Hepatocyte (in vitro differentiated cells): ENCODE measurements around the gene ZNF550. TPM values are rescaled to one million over a fixed set of nuclear protein-coding genes. Genes with fewer than 3 reads are reported as not detected.
A peak's percentile ranks its signal among the peaks of the same experiment; 100 is the strongest.
"Not testable (repeated sequence)": the region's sequence is repeated elsewhere in the genome, so short reads cannot be mapped to it uniquely, and the experiment has no call there.

Experiments used
- DNase-seq: peaks from one replicate; pipeline ENCODE4 v3.0.0-alpha.2; 2016; ENCODE audit warnings: low spot score
- H2AFZ ChIP-seq: fragments of 200-600 bp; sonication (generic); 2 replicates; pipeline ENCODE4 v1.6.0; 2016; ENCODE audit warnings: antibody characterized with exemption, mild to moderate bottlenecking
- H3K27ac ChIP-seq: fragments of 200-600 bp; sonication (generic); 2 replicates; pipeline ENCODE4 v1.5.1; 2016; ENCODE audit warnings: mild to moderate bottlenecking
- H3K27me3 ChIP-seq: fragments of 200-600 bp; sonication (generic); 2 replicates; pipeline ENCODE4 v1.6.1; 2016
- H3K36me3 ChIP-seq: fragments of 200-600 bp; sonication (generic); replicated peaks from 2 replicates; pipeline ENCODE4 v1.5.1; 2016; ENCODE audit warnings: low read depth; ENCODE audit not compliant: insufficient read depth
- H3K4me1 ChIP-seq: fragments of 200-600 bp; sonication (generic); 2 replicates; pipeline ENCODE4 v1.5.1; 2016; ENCODE audit warnings: mild to moderate bottlenecking, moderate library complexity; ENCODE audit not compliant: insufficient read depth
- H3K4me2 ChIP-seq: fragments of 200-600 bp; sonication (generic); 2 replicates; pipeline ENCODE4 v1.6.0; 2016
- H3K4me3 ChIP-seq: fragments of 200-600 bp; sonication (generic); 2 replicates; pipeline ENCODE4 v1.5.1; 2016; ENCODE audit warnings: mild to moderate bottlenecking
- H3K79me2 ChIP-seq: fragments of 200-600 bp; sonication (generic); 2 replicates; pipeline ENCODE4 v1.6.0; 2017; ENCODE audit warnings: mild to moderate bottlenecking
- H3K9me2 ChIP-seq: fragments of 200-600 bp; sonication (generic); replicated peaks from 2 replicates; pipeline ENCODE4 v1.6.0; 2017; ENCODE audit warnings: mild to moderate bottlenecking; ENCODE audit not compliant: insufficient read depth
- H3K9me3 ChIP-seq: fragments of 200-600 bp; sonication (generic); 2 replicates; pipeline ENCODE4 v1.5.1; 2016; ENCODE audit warnings: low read depth, mild to moderate bottlenecking
- H4K20me1 ChIP-seq: fragments of 200-600 bp; sonication (generic); 2 replicates; pipeline ENCODE4 v1.6.0; 2016; ENCODE audit warnings: mild to moderate bottlenecking; ENCODE audit not compliant: insufficient read depth, poor library complexity, severe bottlenecking
- CTCF ChIP-seq: fragments of 200-600 bp; sonication (generic); IDR thresholded peaks from 2 replicates; pipeline ENCODE4 v1.5.1; 2016; ENCODE audit warnings: antibody characterized with exemption, mild to moderate bottlenecking; ENCODE audit not compliant: poor library complexity
- EZH2 ChIP-seq: fragments of 200-600 bp; sonication (generic); IDR thresholded peaks from 2 replicates; pipeline ENCODE4 v1.6.1; 2016; ENCODE audit warnings: antibody characterized with exemption, mild to moderate bottlenecking, borderline replicate concordance
- EZH2phosphoT487 ChIP-seq: fragments of 200-600 bp; sonication (generic); IDR thresholded peaks from one replicate; pipeline ENCODE4 v1.6.1; 2018; ENCODE audit warnings: antibody characterized with exemption, mild to moderate bottlenecking, low read depth, moderate library complexity; ENCODE audit not compliant: unreplicated experiment, severe bottlenecking
- WGBS: methylation state at CpG from one replicate; pipeline ENCODE4 v1.1.6; 2016; ENCODE audit warnings: low lambda C conversion rate; ENCODE audit errors: missing lambda C conversion rate; 5-methylcytosine and 5-hydroxymethylcytosine counted together
- polyA plus RNA-seq: library from polyadenylated mRNA; unstranded; fragments of >200 nt; fragmentation: Nextera tagmentation; extraction: Ambion mirVana; gene quantifications from 2 replicates; pipeline ENCODE4 v1.2.1, GENCODE V29; 2016
- total RNA-seq: library from RNA; depleted of rRNA; stranded (reverse); fragments of >200 nt; gene quantifications from 2 replicates; pipeline ENCODE4 v1.2.3, GENCODE V29; 2014

Gene ZNF550
- total and polyA plus RNA-seq, 2 experiments from 2014 or later, result 5.2 to 5.9 TPM

DNA sequence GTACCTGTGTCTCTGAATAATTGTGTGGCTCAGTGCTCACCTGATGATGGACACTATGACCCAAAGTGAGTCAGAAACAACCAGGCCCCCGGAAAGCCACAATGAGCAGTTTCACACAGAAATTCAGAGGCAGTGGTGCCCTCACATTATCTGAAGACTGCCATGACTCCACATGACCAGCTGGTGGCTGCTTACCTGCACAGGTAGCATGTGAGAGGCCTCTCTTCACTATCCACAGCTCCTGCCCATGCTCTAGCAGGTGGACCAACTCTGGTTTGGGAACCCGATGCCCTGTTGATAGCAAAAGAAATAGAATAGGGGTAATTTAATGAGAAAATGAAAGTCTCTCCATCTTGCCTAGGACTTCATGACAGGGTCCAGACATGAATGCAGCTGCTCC is 7.2 kb downstream of the ZNF550 start:
- H3K27me3 ChIP-seq, result no peaks in the 10 kb centered on the region
- peaks cover 20% of the 10 kb centered on the region for H3K36me3 ChIP-seq
- peaks cover 28% of the 10 kb centered on the region for H3K9me3 ChIP-seq
- no peak overlapping the region for H3K4me2 ChIP-seq
- H3K79me2 ChIP-seq, result peaks cover 9% of the 10 kb centered on the region
- no peak overlapping the region for H3K4me3 ChIP-seq
- no peak for TF ChIP-seq EZH2
- no peaks in the 10 kb centered on the region for H4K20me1 ChIP-seq
- H3K9me2 ChIP-seq, result no peaks in the 10 kb centered on the region
- H3K4me1 ChIP-seq, result no peaks in the 10 kb centered on the region
- H2AFZ ChIP-seq, result no peak overlapping the region
- H3K27ac ChIP-seq, result no peak overlapping the region
- no peak for DNase-seq
- WGBS, result 100% methylated on average over 2 of the region's 2 CpGs

DNA sequence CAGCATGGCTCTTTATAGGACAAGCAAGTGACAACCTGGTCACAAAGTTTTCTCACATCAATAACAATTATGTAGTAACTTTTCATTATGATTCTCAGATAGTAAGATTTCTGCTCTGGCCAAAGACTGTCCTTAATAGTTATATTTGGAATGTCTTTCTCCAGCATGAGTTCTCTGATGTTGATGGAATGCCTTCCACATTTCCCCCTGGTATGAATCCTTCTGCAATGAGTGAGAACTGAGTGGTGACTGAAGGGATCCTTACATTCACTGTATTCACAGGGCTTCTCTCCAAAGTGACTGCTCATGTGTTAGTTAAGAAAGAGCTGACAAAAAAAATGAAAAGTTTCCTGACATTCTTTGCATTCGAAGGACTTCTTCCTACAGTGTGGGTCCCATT is 13.2 kb downstream of the ZNF550 start:
- Histone ChIP-seq H3K4me1 (no peaks in the 10 kb centered on the region), H3K4me2 (no peak overlapping the region), H2AFZ (no peak overlapping the region), H3K9me3 (peaks cover 68% of the 10 kb centered on the region), H3K9me2 (no peaks in the 10 kb centered on the region), H3K79me2 (no peaks in the 10 kb centered on the region), H3K4me3 (no peak overlapping the region), H4K20me1 (no peaks in the 10 kb centered on the region), H3K36me3 (peaks cover 21% of the 10 kb centered on the region), H3K27me3 (no peaks in the 10 kb centered on the region), H3K27ac (no peak overlapping the region)
- DNase-seq, result no peak
- WGBS, result 100% methylated on average over 1 of the region's 1 CpG
- TF ChIP-seq EZH2, result no peak
- no peak for TF ChIP-seq EZH2phosphoT487
- no peak for TF ChIP-seq CTCF

- Histone ChIP-seq H3K79me2 (no peaks in the 10 kb centered on the region), H3K4me3 (no peak overlapping the region), H2AFZ (no peak overlapping the region), H3K27me3 (no peaks in the 10 kb centered on the region), H3K4me1 (no peaks in the 10 kb centered on the region), H3K9me3 (peaks cover 77% of the 10 kb centered on the region), H3K36me3 (peaks cover 33% of the 10 kb centered on the region), H4K20me1 (no peaks in the 10 kb centered on the region), H3K4me2 (no peak overlapping the region), H3K27ac (no peak overlapping the region), H3K9me2 (no peaks in the 10 kb centered on the region)
- WGBS, result 98% methylated on average over 7 of the region's 7 CpGs
- no peak for TF ChIP-seq EZH2phosphoT487
- DNase-seq, result no peak
These were observed 21.6 kb downstream of the ZNF550 start for GRCh38 chr19:57537953-57538547.

- H3K9me2 ChIP-seq, result no peaks in the 10 kb centered on the region
- H3K9me3 ChIP-seq, result no peaks in the 10 kb centered on the region
- H3K4me3 ChIP-seq, result peak within 1 kb of the TSS; percentile 95
- H3K79me2 ChIP-seq, result peaks cover 41% of the 10 kb centered on the region
- DNase-seq, result peak; percentile 94
- H3K4me2 ChIP-seq, result peak within 1 kb of the TSS; percentile 95
- TF ChIP-seq CTCF, result no peak
- TF ChIP-seq EZH2, result no peak
- no peak for TF ChIP-seq EZH2phosphoT487
- no peaks in the 10 kb centered on the region for H4K20me1 ChIP-seq
- H2AFZ ChIP-seq, result peak within 1 kb of the TSS; percentile 99
- peak within 1 kb of the TSS; percentile 86 for H3K27ac ChIP-seq
- H3K36me3 ChIP-seq, result no peaks in the 10 kb centered on the region
- peaks cover 10% of the 10 kb centered on the region for H3K4me1 ChIP-seq
- no peaks in the 10 kb centered on the region for H3K27me3 ChIP-seq
- under 1% methylated on average over 64 of the region's 64 CpGs for WGBS
These were observed 32.4 kb downstream of the ZNF550 start, which contains the start of gene ZNF549 for GRCh38 chr19:57527136-57527881. ZNF549 (plus strand) TSS chr19:57527356; CDS start chr19:57527574, 218 bp downstream.

DNA sequence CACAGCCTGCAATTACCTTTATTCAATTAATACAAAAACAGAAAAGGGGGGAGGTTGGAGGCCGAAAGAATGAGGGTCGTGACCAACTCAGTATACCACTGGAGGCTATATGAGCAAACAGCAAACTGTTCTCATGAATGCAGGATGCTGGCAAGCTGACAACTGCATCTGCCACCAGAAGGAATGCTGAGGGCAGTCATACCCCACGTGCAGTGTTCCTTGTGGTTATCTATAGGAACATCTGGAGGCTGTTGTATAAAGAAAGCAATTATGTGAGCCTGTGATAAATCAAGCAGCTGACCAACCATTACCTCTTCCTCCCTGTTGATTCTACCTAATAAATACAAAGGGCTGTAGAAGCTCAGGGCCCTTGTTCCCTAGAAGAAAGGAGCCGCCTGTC is 41.6 kb downstream of the ZNF550 start:
- H3K9me2 ChIP-seq, H3K4me1 ChIP-seq, H3K27ac ChIP-seq, H3K79me2 ChIP-seq, H4K20me1 ChIP-seq, H3K4me3 ChIP-seq, H3K27me3 ChIP-seq, H3K36me3 ChIP-seq, H2AFZ ChIP-seq, H3K4me2 ChIP-seq, DNase-seq, H3K9me3 ChIP-seq: not testable (repeated sequence)
- WGBS, result 87% methylated on average over 4 of the region's 4 CpGs
